Measurements from ENCODE around the gene OR10H3.

The OR10H3 gene

DNA sequence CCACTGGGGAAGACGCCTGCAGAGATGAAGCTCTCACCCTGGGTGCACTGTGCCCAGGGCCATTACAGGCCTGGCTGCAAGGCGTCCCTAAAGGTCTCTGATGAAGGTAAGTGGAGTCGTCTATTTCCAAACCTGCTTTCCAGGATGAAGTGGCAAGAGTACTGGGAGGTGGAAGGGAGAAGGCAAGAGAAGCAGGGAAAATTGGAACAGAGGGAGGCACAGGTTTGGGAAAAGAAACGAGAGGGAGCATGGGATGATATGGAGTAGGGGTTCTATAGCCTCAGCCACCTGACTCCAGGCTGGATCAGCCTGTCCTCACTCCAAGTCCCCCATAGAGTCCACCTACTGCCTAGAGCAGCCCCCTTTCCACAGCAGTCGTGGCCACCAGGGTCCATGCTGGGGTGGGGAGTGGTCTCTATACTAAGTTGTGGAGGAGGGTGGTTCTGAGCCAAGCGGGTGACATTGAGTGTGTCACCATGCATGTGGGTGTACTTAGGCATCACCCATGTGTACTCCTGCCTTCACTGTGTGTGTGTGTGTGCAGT lies 49.9 kb downstream of the OR10H3 start, which contains the start of gene OR10H5:
Gene OR10H5 (plus strand): TSS at position 51 of the 545 bp plus-strand sequence. CDS start 6,388 bp downstream, outside the sequence.
- no peaks in the 10 kb centered on the region for H3K27me3 ChIP-seq (ENCODE audit: low read depth, low read length)
- H3K4me2 ChIP-seq (ENCODE audit: low read length) = no peak within 1 kb of the TSS
- no peaks in the 10 kb centered on the region for H3K9me3 ChIP-seq (ENCODE audit: insufficient read depth, low read length)

GRCh38 chr19:15788594-15789270 lies 50.9 kb downstream of the OR10H3 start:
- no peak overlapping the region for H3K27ac ChIP-seq (ENCODE audit: low read length)
- no peaks in the 10 kb centered on the region for H3K27me3 ChIP-seq (ENCODE audit: low read depth, low read length)
- no peaks in the 10 kb centered on the region for H4K20me1 ChIP-seq (ENCODE audit: insufficient read depth, low read length)
- H3K4me2 ChIP-seq (ENCODE audit: low read length) = no peak overlapping the region
- H3K9ac ChIP-seq (ENCODE audit: low read length) = no peak overlapping the region
- no peaks in the 10 kb centered on the region for H3K36me3 ChIP-seq (replicated peaks; ENCODE audit: low read depth, low read length)
- H3K4me3 ChIP-seq (ENCODE audit: low read length) = no peak overlapping the region
- TF ChIP-seq EZH2phosphoT487 (IDR thresholded peaks at IDR 0.05; ENCODE audit: low read depth) (no peak), CTCF (IDR thresholded peaks at IDR 0.05; ENCODE audit: low read depth, low read length) (no peak)
- no peak overlapping the region for H2AFZ ChIP-seq (ENCODE audit: low read depth, low read length)
- no peaks in the 10 kb centered on the region for H3K79me2 ChIP-seq (ENCODE audit: low read length)
- H3K9me3 ChIP-seq (ENCODE audit: insufficient read depth, low read length) = no peaks in the 10 kb centered on the region
- H3K4me1 ChIP-seq (ENCODE audit: low read length) = no peaks in the 10 kb centered on the region

More for the DNA sequence above, 49.9 kb downstream of the OR10H3 start, which contains the start of gene OR10H5:
- Histone ChIP-seq H3K79me2 (ENCODE audit: low read length) (no peaks in the 10 kb centered on the region), H3K9ac (ENCODE audit: low read length) (no peak within 1 kb of the TSS), H3K27ac (ENCODE audit: low read length) (no peak within 1 kb of the TSS), H3K4me3 (ENCODE audit: low read length) (no peak within 1 kb of the TSS), H3K4me1 (ENCODE audit: low read length) (no peaks in the 10 kb centered on the region), H2AFZ (ENCODE audit: low read depth, low read length) (no peak within 1 kb of the TSS), H3K36me3 (replicated peaks; ENCODE audit: low read depth, low read length) (no peaks in the 10 kb centered on the region), H4K20me1 (ENCODE audit: insufficient read depth, low read length) (no peaks in the 10 kb centered on the region)
- TF ChIP-seq EZH2phosphoT487 (IDR thresholded peaks at IDR 0.05; ENCODE audit: low read depth) = no peak
- no peak for TF ChIP-seq CTCF (IDR thresholded peaks at IDR 0.05; ENCODE audit: low read depth, low read length)

GRCh38 chr19:15790096-15790495 lies 52.3 kb downstream of the OR10H3 start:
- Histone ChIP-seq H3K79me2 (ENCODE audit: low read length) (no peaks in the 10 kb centered on the region), H3K4me2 (ENCODE audit: low read length) (no peak overlapping the region)
- TF ChIP-seq EZH2phosphoT487 (IDR thresholded peaks at IDR 0.05; ENCODE audit: low read depth) (no peak), CTCF (IDR thresholded peaks at IDR 0.05; ENCODE audit: low read depth, low read length) (no peak)

More at GRCh38 chr19:15790096-15790495, 52.3 kb downstream of the OR10H3 start:
- H3K27ac ChIP-seq (ENCODE audit: low read length) = no peak overlapping the region
- no peaks in the 10 kb centered on the region for H3K36me3 ChIP-seq (replicated peaks; ENCODE audit: low read depth, low read length)
- H3K4me3 ChIP-seq (ENCODE audit: low read length) = no peak overlapping the region
- H2AFZ ChIP-seq (ENCODE audit: low read depth, low read length) = no peak overlapping the region
- no peaks in the 10 kb centered on the region for H3K27me3 ChIP-seq (ENCODE audit: low read depth, low read length)
- H4K20me1 ChIP-seq (ENCODE audit: insufficient read depth, low read length) = no peaks in the 10 kb centered on the region
- no peaks in the 10 kb centered on the region for H3K4me1 ChIP-seq (ENCODE audit: low read length)
- no peaks in the 10 kb centered on the region for H3K9me3 ChIP-seq (ENCODE audit: insufficient read depth, low read length)
- H3K9ac ChIP-seq (ENCODE audit: low read length) = no peak overlapping the region
